Measurements from ENCODE around the gene CLDN6.

DNA sequence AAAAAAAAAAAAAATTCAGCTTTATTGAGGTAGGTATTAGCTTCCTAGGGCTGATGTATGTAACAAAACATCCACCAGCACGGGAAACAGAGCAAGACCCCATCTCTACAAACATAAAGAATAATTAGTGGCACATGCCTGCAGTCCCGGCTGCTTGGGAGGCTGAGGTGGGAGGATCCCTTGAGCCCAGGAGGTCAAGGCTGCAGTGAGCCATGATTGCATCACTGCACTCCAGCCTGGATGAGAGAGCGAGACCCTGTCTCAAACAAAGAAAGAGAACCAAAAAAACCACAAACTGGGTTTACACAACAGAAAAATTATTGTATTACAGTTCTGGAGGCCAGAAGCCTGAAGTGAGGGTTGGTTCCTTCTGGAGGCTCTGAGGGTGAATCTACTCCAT lies 24.4 kb upstream of the CLDN6 start:
- TF ChIP-seq, protein P1, sequence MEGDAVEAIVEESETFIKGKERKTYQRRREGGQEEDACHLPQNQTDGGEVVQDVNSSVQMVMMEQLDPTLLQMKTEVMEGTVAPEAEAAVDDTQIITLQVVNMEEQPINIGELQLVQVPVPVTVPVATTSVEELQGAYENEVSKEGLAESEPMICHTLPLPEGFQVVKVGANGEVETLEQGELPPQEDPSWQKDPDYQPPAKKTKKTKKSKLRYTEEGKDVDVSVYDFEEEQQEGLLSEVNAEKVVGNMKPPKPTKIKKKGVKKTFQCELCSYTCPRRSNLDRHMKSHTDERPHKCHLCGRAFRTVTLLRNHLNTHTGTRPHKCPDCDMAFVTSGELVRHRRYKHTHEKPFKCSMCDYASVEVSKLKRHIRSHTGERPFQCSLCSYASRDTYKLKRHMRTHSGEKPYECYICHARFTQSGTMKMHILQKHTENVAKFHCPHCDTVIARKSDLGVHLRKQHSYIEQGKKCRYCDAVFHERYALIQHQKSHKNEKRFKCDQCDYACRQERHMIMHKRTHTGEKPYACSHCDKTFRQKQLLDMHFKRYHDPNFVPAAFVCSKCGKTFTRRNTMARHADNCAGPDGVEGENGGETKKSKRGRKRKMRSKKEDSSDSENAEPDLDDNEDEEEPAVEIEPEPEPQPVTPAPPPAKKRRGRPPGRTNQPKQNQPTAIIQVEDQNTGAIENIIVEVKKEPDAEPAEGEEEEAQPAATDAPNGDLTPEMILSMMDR (IDR thresholded peaks at IDR 0.05): no peak
- no peak for TF ChIP-seq ZFX (IDR thresholded peaks at IDR 0.05; ENCODE audit: borderline replicate concordance)

Measured in 22Rv1 (cell line).